Stimulated activated CD4-positive, alpha-beta T cell treated with anti-CD3 and anti-CD28 coated beads, Interleukin-1b, Interleukin-23, amount 100 ng/mL, for 1 hour (primary cell): Measurements from ENCODE around the gene SPECC1L.

ENCODE experiments used
- DNase-seq, 2 donors: peaks; one replicate each; pipeline ENCODE4 v3.0.0-alpha.2; 2020; ENCODE audit warnings: low read depth in 2 of 2

Gene SPECC1L

DNA sequence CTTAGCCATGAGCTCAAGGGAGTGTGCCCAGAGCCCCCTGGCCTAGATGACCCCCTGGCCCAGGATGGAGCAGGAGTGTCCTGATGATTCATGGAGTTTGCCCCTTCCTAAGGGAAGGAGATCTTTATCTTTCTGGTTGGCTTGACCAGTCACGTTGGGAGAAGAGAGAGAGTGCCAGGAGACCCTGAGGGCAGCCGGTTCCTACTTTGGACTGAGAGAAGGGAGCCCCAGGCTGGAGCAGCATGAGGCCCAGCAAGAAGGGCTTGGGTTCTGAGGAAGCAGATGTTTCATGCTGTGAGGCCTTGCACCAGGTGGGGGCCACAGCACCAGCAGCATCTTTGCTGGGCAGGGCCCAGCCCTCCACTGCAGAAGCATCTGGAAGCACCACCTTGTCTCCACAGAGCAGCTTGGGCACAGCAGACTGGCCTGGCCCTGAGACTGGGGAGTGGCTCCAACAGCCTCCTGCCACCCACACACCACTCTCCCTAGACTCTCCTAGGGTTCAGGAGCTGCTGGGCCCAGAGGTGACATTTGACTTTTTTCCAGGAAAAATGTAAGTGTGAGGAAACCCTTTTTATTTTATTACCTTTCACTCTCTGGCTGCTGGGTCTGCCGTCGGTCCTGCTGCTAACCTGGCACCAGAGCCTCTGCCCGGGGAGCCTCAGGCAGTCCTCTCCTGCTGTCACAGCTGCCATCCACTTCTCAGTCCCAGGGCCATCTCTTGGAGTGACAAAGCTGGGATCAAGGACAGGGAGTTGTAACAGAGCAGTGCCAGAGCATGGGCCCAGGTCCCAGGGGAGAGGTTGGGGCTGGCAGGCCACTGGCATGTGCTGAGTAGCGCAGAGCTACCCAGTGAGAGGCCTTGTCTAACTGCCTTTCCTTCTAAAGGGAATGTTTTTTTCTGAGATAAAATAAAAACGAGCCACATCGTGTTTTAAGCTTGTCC lies 171.0 kb downstream of the SPECC1L start:
- DNase-seq, result no peak

DNA sequence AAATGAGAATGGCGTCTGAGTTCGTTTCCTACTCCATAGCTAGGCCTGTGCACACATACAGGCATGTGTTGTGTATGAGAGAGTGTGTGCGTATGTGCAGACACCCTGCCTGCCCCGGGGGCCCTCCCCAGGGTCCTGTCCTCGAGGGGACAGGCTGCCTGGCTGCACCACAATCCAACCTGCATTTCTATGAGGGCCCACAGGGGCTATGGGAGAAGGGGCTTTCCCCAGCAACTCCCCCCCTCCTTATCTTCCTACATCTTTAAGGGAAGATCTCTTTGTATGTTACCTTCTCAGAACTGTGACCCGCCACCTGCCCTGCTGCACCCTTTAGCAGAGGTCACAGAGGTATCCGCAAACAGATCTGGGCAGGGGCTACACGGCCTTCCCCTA lies 171.7 kb downstream of the SPECC1L start:
- DNase-seq, result no peak

GRCh38 chr22:24443668-24444067 lies 173.0 kb downstream of the SPECC1L start:
- DNase-seq, result no peak

DNA sequence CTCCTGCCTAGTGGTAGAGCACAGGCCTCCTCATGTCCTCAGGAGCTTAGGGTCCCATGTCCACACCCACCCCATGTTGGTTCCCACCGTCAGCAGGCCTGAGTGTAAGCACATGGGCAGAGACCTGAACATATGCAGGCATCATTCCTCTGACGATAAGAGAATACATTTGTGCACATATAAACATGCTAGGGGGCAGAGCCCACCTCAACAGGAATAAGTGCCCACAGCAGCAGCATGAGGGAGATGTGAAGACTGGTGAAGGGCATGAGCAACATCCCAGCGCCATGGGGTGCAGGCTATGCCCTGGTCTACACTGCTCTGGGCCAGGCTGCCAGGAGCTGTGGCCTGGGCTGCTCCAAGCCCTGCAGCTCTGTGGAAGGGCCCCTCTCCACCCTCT lies 173.6 kb downstream of the SPECC1L start:
- no peak for DNase-seq

- no peak for DNase-seq
Measured at GRCh38 chr22:24444729-24445466, 174.3 kb downstream of the SPECC1L start.

DNA sequence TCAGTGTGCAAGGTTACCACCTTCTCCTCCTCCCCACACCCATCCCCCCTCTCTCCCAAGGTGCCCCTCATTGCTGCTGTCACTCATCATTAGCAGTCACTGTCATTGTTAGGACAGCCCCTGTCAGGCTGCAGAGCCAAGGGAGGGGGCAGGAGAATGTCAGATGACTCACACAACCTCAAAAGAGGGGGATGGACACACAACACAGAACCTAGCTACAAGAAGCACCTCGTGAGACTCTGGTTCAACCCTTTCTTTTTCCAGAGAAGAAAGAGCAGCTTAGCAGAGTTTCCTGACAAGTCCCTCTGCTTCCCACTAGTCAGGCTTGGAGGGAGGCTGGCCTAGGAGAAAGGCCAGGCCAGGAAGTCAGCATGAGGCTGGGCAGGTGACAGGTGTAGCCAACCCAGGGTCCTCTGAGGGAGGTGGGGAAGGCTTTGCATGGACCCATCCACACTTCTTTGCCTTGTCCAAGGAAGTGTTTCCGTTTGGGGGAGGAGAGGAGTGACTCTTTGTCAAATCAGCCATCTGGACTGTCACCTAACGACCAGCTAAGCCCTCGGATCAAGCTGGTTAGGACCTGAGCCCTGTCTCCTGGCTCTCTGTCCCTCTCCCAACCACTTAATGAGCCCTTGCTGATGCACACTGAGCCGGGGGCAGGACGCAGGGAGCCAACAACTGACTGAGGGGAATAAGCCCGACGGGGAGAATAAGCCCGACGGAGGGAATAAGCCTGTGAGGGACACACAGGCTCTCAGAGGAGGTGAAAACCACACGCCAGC lies 175.0 kb downstream of the SPECC1L start:
- DNase-seq, result no peak

GRCh38 chr22:24446260-24446611 lies 175.6 kb downstream of the SPECC1L start:
- no peak for DNase-seq

GRCh38 chr22:24450610-24451009 lies 180.0 kb downstream of the SPECC1L start:
- no peak for DNase-seq

DNA sequence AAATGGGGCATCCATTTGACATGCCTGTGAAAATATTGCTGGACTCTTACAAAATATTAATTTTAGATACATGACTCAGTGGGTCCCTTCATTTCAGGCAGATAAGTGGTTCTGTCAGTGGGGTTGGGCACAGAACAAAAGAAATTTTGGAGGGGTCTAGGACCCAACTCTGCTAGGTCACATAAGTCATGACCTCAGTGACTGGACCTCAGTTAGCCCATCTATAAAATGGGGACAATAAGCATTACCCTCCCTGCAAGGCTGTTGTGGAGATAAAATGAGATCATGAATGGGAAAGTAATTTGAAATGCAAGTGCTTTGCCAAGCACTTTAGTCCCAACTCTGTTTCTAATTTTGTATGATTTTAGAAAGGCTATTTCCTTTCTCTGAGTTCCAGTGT lies 180.5 kb downstream of the SPECC1L start:
- DNase-seq, result no peak

DNA sequence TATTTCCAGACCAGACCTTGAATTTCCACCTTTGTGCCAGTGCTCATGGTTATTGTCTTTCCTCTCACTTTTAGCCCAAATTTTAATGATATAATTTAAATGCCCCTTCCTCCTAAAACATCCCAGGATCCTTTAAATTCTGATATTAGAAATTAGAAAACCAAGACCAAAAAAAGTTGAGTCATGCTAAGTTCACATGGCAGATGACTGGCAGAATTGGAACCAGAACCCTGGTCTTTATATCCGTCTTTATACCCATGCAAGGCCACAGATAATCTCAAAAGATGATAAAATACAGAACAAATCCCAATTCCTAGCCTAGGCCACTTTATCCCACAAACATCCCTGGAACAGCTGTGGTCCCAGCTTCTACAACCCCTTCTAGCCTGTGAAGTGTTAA lies 183.2 kb downstream of the SPECC1L start:
- DNase-seq, result no peak

DNA sequence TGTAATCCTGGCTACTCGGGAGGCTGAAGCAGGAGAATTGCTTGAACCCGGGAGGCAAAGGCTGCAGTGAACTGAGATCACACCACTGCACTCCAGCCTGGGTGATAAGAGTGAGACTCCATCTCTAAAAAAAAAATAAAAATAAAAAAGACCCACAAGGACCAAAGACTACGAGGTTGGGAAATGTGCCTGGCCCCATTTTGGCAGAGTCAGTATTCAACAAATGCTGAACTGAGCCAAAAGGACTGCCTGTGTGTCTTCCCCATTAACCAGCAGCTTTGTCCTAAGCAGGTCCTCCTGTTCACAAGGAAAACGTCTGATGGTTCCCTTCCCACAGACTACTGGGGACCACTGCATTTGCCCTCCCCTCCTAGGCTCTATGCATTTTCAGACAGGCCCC lies 184.4 kb downstream of the SPECC1L start:
- no peak for DNase-seq

GRCh38 chr22:24455751-24456426 lies 185.3 kb downstream of the SPECC1L start:
- DNase-seq, result no peak

DNA sequence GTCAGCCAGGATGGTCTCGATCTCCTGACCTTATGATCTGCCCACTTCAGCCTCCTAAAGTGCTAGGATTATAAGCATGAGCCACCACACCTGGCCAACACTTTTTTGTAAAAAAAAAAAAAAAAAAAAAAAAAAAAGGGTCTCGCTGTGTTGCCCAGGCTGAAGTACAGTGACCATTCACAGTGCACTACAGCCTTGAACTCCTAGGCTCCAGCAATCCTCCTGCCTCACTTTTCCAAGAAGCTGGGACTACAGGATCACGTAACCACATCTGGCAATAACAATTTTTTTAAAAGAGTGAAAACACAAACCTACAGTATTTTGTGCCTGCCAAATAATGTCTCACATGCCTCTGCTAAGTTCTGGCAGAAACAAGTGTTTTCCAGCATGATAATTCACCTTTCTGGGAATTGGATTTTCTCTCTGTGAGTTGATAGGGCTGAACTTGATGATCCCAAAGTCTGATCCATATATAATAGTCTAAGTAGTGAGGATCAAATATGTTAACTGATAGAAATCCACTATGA lies 187.3 kb downstream of the SPECC1L start:
- DNase-seq, result no peak

- DNase-seq, result no peak
Measured at GRCh38 chr22:24459911-24460310, 189.3 kb downstream of the SPECC1L start.

DNA sequence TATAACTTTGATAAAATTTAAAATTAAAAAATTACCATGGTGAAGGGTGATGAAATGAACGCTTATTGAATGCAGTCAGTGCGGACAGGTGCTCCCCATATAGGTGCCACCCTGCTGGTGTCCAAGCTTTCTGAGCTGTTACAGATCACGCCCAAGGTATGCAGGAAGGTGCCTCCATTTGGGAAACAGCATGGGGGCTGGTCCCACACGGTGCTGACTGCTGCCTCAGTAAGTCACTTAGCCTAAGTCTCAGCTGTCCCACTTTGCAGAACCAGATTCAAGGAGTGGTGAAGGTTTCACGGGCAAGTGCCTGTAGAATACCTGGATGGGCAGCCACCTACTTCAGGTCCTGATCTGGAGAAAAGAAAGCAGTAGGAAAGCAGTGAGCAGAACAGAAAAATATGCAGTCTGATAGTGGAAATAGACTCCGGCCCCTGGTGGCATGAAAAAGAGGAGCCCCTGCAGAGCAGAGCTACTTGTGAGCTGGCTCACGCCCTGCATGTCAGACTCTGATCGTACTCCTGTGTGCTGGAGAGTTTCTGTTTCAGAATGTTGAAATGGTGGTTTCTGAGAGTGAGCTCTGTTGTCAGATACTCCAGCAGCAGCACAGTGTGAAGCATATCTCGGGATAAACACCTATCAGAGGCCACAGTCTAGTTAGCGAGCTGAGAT lies 189.9 kb downstream of the SPECC1L start:
- no peak for DNase-seq

DNA sequence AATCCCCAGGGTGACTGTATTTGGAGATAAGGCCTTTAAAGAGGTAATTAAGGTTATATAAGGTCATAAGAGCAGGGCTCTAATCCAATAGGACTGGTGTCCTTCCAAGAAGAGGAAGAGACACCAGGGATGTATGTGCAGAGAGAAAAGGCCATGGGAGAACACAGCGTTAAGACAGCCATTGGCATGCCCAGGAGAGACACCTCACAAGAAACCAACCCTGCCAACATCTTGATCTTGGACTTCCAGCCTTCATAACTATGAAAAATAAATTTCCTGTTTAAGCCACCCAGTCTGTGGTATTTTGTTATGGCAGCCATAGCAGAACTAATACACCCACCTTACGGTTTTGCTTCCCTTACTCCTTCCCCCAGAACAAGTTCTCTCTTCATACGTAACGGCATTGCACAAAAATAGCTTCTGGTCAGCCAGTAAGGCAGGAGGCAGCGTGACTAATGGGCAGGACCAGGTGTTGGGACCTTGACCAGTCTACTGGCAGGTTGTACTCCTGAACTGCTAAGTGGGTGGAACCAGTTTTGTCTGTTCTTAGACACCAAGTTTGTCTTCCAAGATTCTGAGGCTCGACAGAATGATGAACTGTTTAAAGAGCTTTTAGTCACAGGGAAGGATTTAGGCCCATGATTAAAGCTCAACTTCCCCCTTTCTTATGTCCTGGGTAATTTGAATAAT lies 192.6 kb downstream of the SPECC1L start:
- DNase-seq, result no peak

DNA sequence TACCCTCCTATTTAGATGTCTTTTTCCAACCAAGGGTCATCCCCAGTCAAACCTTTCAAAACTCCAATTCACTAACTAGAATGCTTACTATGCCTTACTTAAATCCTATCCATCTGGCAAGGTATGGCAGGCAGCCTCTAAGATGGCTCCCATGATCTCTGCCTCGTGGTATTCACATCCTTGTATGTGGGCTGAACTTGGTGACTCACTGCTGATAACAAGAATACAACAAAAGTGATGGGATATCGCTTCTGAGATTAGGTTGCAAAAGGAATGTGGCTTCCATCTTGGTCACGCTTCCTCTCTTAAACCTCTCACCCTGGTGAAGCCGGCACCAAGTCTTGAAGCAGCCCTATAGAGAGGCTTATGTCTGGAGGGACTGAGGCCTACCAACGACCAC lies 194.9 kb downstream of the SPECC1L start:
- no peak for DNase-seq

DNA sequence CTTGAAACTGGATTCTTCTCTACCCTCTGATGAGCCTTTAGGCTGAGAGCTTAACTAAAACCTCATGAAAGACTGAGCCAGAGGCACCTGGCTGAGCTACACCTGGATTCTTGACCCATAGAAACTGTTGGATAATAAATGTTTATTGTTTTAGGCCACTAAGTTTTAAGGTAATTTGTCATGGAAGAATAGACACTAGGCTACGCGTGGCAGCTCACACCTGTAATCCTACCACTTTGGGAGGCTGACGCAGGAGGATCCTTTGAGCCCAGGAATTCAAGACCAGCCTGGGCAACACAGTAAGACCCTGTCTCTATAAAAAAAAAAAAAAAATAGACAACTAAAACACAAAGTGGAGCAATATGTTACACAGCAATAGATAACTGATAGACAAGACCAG lies 195.3 kb downstream of the SPECC1L start:
- no peak for DNase-seq

- no peak for DNase-seq
Measured at GRCh38 chr22:24466716-24467328, 196.2 kb downstream of the SPECC1L start.

- no peak for DNase-seq
Measured at GRCh38 chr22:24467340-24467739, 196.7 kb downstream of the SPECC1L start.
